H1 (cell line): ENCODE results near the gene KRT9. TPM values are rescaled to one million over a fixed set of nuclear protein-coding genes. Genes with fewer than 3 reads are reported as not detected.

Source experiments
- CTCF ChIA-PET: fragments of 300-600 bp; sonication (Branson Sonifier 250); formaldehyde crosslinking; loops from one replicate; lab custom pipeline; 2021; ENCODE audit not compliant: partially characterized antibody; lab: Charles Lee
- POLR2A ChIA-PET: fragments of 300-600 bp; sonication (Branson Sonifier 250); formaldehyde crosslinking; loops from one replicate; lab custom pipeline; 2021; ENCODE audit warnings: inconsistent platforms; ENCODE audit not compliant: partially characterized antibody; lab: Charles Lee
- DNase-seq, 2 experiments: peaks; one replicate each; pipeline versions ENCODE4 v3.0.0 to v3.0.0-alpha.2; 2010 to 2022; ENCODE audit warnings: low spot score in 2 of 2, low read depth in 1 of 2, mixed read lengths in 1 of 2
- FAIRE-seq: peaks from 2 replicates; lab custom pipeline; 2011; peaks lifted over from hg19 to GRCh38; lab: Jason Lieb, UNC
- H2AFZ ChIP-seq: 2 replicates; pipeline ENCODE4 v1.8.1; 2012; ENCODE audit warnings: low read length, inconsistent platforms
- H2AK5ac ChIP-seq: 2 replicates; pipeline ENCODE4 v1.6.1; 2013; ENCODE audit warnings: low read depth, low read length
- H2BK120ac ChIP-seq: replicated peaks from 2 replicates; pipeline ENCODE3; 2013; ENCODE audit warnings: low read depth, low read length, inconsistent platforms
- H2BK12ac ChIP-seq: 2 replicates; pipeline ENCODE4 v1.6.1; 2013; ENCODE audit warnings: low read depth, low read length
- H2BK15ac ChIP-seq: 2 replicates; pipeline ENCODE4 v1.6.1; 2013; ENCODE audit warnings: low read length
- H2BK20ac ChIP-seq: 2 replicates; pipeline ENCODE4 v1.6.1; 2013; ENCODE audit warnings: low read length
- H2BK5ac ChIP-seq: 2 replicates; pipeline ENCODE4 v1.6.1; 2013; ENCODE audit warnings: low read depth, low read length
- H3K14ac ChIP-seq: 2 replicates; pipeline ENCODE4 v1.6.1; 2013; ENCODE audit warnings: inconsistent platforms; ENCODE audit not compliant: insufficient read length
- H3K18ac ChIP-seq: 2 replicates; pipeline ENCODE4 v1.6.1; 2013; ENCODE audit warnings: low read length; ENCODE audit errors: extremely low read depth
- H3K23ac ChIP-seq: 2 replicates; pipeline ENCODE4 v1.6.1; 2013; ENCODE audit warnings: inconsistent platforms; ENCODE audit not compliant: insufficient read length
- H3K23me2 ChIP-seq: 2 replicates; pipeline ENCODE4 v1.6.1; 2013; ENCODE audit warnings: low read depth, low read length
- H3K27ac ChIP-seq: 2 replicates; pipeline ENCODE4 v1.6.1; 2011; ENCODE audit warnings: low read depth, low read length, inconsistent platforms
- H3K27me3 ChIP-seq, 4 experiments: replicated peaks in 1 of 4; 1 replicate in 1 of 4; 2 replicates in 3 of 4; pipeline versions ENCODE4 v1.6.1 to v1.8.1; 2011 to 2013; ENCODE audit warnings: low read length in 3 of 4, mild to moderate bottlenecking in 3 of 4, inconsistent platforms in 2 of 4, mixed read lengths in 2 of 4, moderate library complexity in 1 of 4; ENCODE audit not compliant: control insufficient read depth in 3 of 4, insufficient read depth in 3 of 4; ENCODE audit errors: extremely low read depth in 1 of 4
- H3K36me3 ChIP-seq, 4 experiments: 2 replicates each; pipeline versions ENCODE4 v1.6.1 to v1.8.1; 2011 to 2013; ENCODE audit warnings: mild to moderate bottlenecking in 4 of 4, low read length in 3 of 4, moderate library complexity in 2 of 4, control low read depth in 1 of 4, inconsistent platforms in 1 of 4; ENCODE audit not compliant: insufficient read depth in 4 of 4, control insufficient read depth in 2 of 4
- H3K4ac ChIP-seq: replicated peaks from 2 replicates; pipeline ENCODE3; 2013; ENCODE audit warnings: low read length, low read depth, mixed read lengths, inconsistent platforms; ENCODE audit not compliant: insufficient read length
- H3K4me1 ChIP-seq, 4 experiments: replicated peaks in 1 of 4; 1 replicate in 1 of 4; 2 replicates in 3 of 4; pipeline versions ENCODE4 v1.6.1 to v1.8.1; 2011 to 2013; ENCODE audit warnings: low read length in 3 of 4, inconsistent platforms in 2 of 4, mixed read lengths in 1 of 4; ENCODE audit not compliant: insufficient read depth in 4 of 4, control insufficient read depth in 3 of 4
- H3K4me2 ChIP-seq, 2 experiments: 2 replicates each; pipeline versions ENCODE4 v1.6.1 to v1.8.1; 2011 to 2013; ENCODE audit warnings: low read depth in 2 of 2, low read length in 2 of 2, control low read depth in 1 of 2, inconsistent platforms in 1 of 2, mild to moderate bottlenecking in 1 of 2; ENCODE audit not compliant: insufficient read depth in 1 of 2
- H3K4me3 ChIP-seq, 4 experiments: fragments of 200-600, 300-600 bp in 1 of 4; sonication (generic), shearing (Covaris generic), sonication (Bioruptor Twin) in 1 of 4; 2 replicates each; pipeline versions ENCODE4 v1.5.1 to v1.8.1; 2011 to 2016; ENCODE audit warnings: low read length in 4 of 4, low read depth in 3 of 4, control low read depth in 2 of 4, inconsistent platforms in 2 of 4, mild to moderate bottlenecking in 2 of 4, mixed read lengths in 1 of 4, moderate library complexity in 1 of 4; ENCODE audit not compliant: insufficient read depth in 2 of 4; ENCODE audit errors: extremely low read depth in 1 of 4
- H3K56ac ChIP-seq: replicated peaks from 2 replicates; pipeline ENCODE3; 2013; ENCODE audit warnings: low read depth, mild to moderate bottlenecking, mixed read lengths, low read length, inconsistent platforms; ENCODE audit not compliant: insufficient read length
- H3K79me1 ChIP-seq: 2 replicates; pipeline ENCODE4 v1.6.1; 2013; ENCODE audit warnings: low read depth, low read length, control low read depth
- H3K79me2 ChIP-seq, 2 experiments: 2 replicates each; pipeline versions ENCODE4 v1.6.1 to v1.8.1; 2012 to 2013; ENCODE audit warnings: low read length in 2 of 2, mild to moderate bottlenecking in 2 of 2, inconsistent platforms in 1 of 2; ENCODE audit not compliant: insufficient read depth in 2 of 2, control insufficient read depth in 1 of 2
- H3K9ac ChIP-seq, 4 experiments: replicated peaks in 1 of 4; 1 replicate in 1 of 4; 2 replicates in 3 of 4; pipeline versions ENCODE4 v1.6.1 to v1.8.1; 2011 to 2013; ENCODE audit warnings: low read depth in 3 of 4, low read length in 3 of 4, control low read depth in 2 of 4, mild to moderate bottlenecking in 2 of 4, moderate library complexity in 2 of 4, inconsistent platforms in 1 of 4; ENCODE audit errors: extremely low read depth in 1 of 4
- H3K9me3 ChIP-seq, 2 experiments: 2 replicates each; pipeline versions ENCODE4 v1.6.1 to v1.8.1; 2012 to 2013; ENCODE audit warnings: mild to moderate bottlenecking in 2 of 2, moderate library complexity in 2 of 2, control low read depth in 1 of 2, inconsistent platforms in 1 of 2, low read depth in 1 of 2, low read length in 1 of 2, mixed read lengths in 1 of 2; ENCODE audit not compliant: insufficient read depth in 2 of 2
- H4K20me1 ChIP-seq, 2 experiments: replicated peaks in 1 of 2; 2 replicates each; pipeline versions ENCODE3 to v1.8.1; 2011 to 2013; ENCODE audit warnings: inconsistent platforms in 2 of 2, low read length in 2 of 2, mild to moderate bottlenecking in 1 of 2; ENCODE audit not compliant: insufficient read depth in 2 of 2, control insufficient read depth in 1 of 2
- H4K5ac ChIP-seq: 2 replicates; pipeline ENCODE4 v1.6.1; 2013; ENCODE audit warnings: low read length, low read depth, mixed read lengths, inconsistent platforms; ENCODE audit not compliant: insufficient read length
- H4K8ac ChIP-seq: 2 replicates; pipeline ENCODE4 v1.8.0; 2013; ENCODE audit warnings: mild to moderate bottlenecking, moderate library complexity, low read length, inconsistent platforms; ENCODE audit not compliant: insufficient read depth; ENCODE audit errors: extremely low read depth
- H4K91ac ChIP-seq: replicated peaks from 2 replicates; pipeline ENCODE3; 2013; ENCODE audit warnings: low read length, mixed read lengths, inconsistent platforms; ENCODE audit not compliant: insufficient read length
- WGBS, 2 experiments: shearing (Covaris generic) in 1 of 2; methylation state at CpG; one replicate each; pipeline versions ENCODE4 v1.1.6 to v1.1.7; 2013 to 2015; ENCODE audit warnings: low lambda C conversion rate in 2 of 2, mixed read lengths in 2 of 2, inconsistent platforms in 1 of 2, low coverage in 1 of 2, missing lambda C conversion rate in 1 of 2; ENCODE audit not compliant: insufficient replicate concordance in 2 of 2, insufficient coverage in 1 of 2, insufficient read length in 1 of 2; ENCODE audit errors: extremely low coverage in 1 of 2, missing lambda C conversion rate in 1 of 2; 5-methylcytosine and 5-hydroxymethylcytosine counted together
- polyA plus RNA-seq, 7 experiments: library from polyadenylated mRNA; depleted of rRNA in 3 of 7; stranded (reverse) in 5 of 7; unstranded in 2 of 7; fragments of >200 nt in 5 of 7; fragments of 200-250 nt in 2 of 7; gene quantifications; 1 replicate in 5 of 7; 2 replicates in 1 of 7; 4 replicates in 1 of 7; pipeline versions ENCODE4 v1.2.1 to v1.2.3, GENCODE V29; 2011 to 2013; ENCODE audit warnings: missing spikeins in 2 of 7, mixed read lengths in 2 of 7
- total RNA-seq: library from RNA; stranded (reverse); fragmentation: NEBNext Ultra II Directional; extraction: Animal tissue kit (Norgen Biotek cat#: 25700); gene quantifications from 2 replicates; pipeline ENCODE4 v1.2.1, GENCODE V29; 2021
- TF ChIP-seq, protein P1 (sequence below), 3 experiments: IDR thresholded peaks; 1 replicate in 2 of 3; 2 replicates in 1 of 3; pipeline versions ENCODE4 v1.5.1 to v1.6.1; 2011; ENCODE audit warnings: low read length in 3 of 3, mild to moderate bottlenecking in 3 of 3, inconsistent platforms in 2 of 3, low read depth in 1 of 3, moderate library complexity in 1 of 3; ENCODE audit not compliant: insufficient read depth in 1 of 3; ENCODE audit errors: control extremely low read depth in 1 of 3

The KRT9 gene
- total and polyA plus RNA-seq, 2 of the 8 experiments (the other 6 are each of a cell fraction or from before 2014, with no cell fraction given): not detected

- Histone ChIP-seq H2BK20ac (no peak within 1 kb of the TSS), H3K79me1 (no peaks in the 10 kb centered on the region), H2BK120ac (no peak within 1 kb of the TSS), H3K79me2 (no peaks in the 10 kb centered on the region), H2AK5ac (no peak within 1 kb of the TSS), H3K27ac (no peak within 1 kb of the TSS), H3K4me1 (no peaks in the 10 kb centered on the region; a peak in 1 of 7 replicates), H3K4ac (no peak within 1 kb of the TSS), H2BK12ac (no peak within 1 kb of the TSS), H3K9ac (no peak within 1 kb of the TSS), H3K56ac (no peak within 1 kb of the TSS), H4K8ac (no peak within 1 kb of the TSS), H4K91ac (no peak within 1 kb of the TSS), H2AFZ (no peak within 1 kb of the TSS), H4K20me1 (no peaks in the 10 kb centered on the region), H2BK5ac (no peak within 1 kb of the TSS), H3K23ac (no peak within 1 kb of the TSS), H3K4me2 (no peak within 1 kb of the TSS), H3K36me3 (no peaks in the 10 kb centered on the region), H3K23me2 (no peaks in the 10 kb centered on the region), H3K14ac (no peak within 1 kb of the TSS), H3K18ac (no peak within 1 kb of the TSS), H4K5ac (no peak within 1 kb of the TSS), H2BK15ac (no peak within 1 kb of the TSS), H3K9me3 (no peaks in the 10 kb centered on the region), H3K4me3 (no peak within 1 kb of the TSS), H3K27me3 (no peaks in the 10 kb centered on the region)
- TF ChIP-seq, protein P1, sequence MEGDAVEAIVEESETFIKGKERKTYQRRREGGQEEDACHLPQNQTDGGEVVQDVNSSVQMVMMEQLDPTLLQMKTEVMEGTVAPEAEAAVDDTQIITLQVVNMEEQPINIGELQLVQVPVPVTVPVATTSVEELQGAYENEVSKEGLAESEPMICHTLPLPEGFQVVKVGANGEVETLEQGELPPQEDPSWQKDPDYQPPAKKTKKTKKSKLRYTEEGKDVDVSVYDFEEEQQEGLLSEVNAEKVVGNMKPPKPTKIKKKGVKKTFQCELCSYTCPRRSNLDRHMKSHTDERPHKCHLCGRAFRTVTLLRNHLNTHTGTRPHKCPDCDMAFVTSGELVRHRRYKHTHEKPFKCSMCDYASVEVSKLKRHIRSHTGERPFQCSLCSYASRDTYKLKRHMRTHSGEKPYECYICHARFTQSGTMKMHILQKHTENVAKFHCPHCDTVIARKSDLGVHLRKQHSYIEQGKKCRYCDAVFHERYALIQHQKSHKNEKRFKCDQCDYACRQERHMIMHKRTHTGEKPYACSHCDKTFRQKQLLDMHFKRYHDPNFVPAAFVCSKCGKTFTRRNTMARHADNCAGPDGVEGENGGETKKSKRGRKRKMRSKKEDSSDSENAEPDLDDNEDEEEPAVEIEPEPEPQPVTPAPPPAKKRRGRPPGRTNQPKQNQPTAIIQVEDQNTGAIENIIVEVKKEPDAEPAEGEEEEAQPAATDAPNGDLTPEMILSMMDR (IDR thresholded peaks at IDR 0.05; ENCODE audit: control extremely low read depth in 1 of 3, insufficient read depth in 1 of 3, low read depth in 1 of 3, low read length in 3 of 3): no peak
- FAIRE-seq: no peak
- CTCF ChIA-PET: interaction anchor here (0.9 to 2.5 kb wide), 5 partner anchors 9 to 76 kb away, joined by 3 to 9 read pairs (median 4); no protein-coding TSS in a partner anchor
- DNase-seq: no peak
- POLR2A ChIA-PET: interaction anchor here (0.6 to 2.0 kb wide), 2 partner anchors 38 to 59 kb away, joined by 3 to 8 read pairs; partner anchors contain the start of gene KRT19
- WGBS, 2 experiments: 84% methylated on average over 15 of the region's 15 CpGs; no CpG with 5 or more reads in 1 of the 2 experiments
Observed at GRCh38 chr17:41586863-41587495, 15.1 kb upstream of the KRT9 start, which contains the start of gene KRT14. KRT14 (minus strand) TSS chr17:41586895; CDS start chr17:41586834, 61 bp downstream.
